ENCODE data around the gene SV2B.

The SV2B gene

GRCh38 chr15:91099995-91100813, at the start of gene SV2B:
SV2B (plus strand) TSS chr15:91100257; CDS start chr15:91226264, 126,007 bp downstream.
- peak within 1 kb of the TSS; percentile 53 for H3K4me3 ChIP-seq (ENCODE audit: low read depth, low read length)
- TF ChIP-seq CTCF (IDR thresholded peaks at IDR 0.05; ENCODE audit: low read depth, low read length), result no peak

DNA sequence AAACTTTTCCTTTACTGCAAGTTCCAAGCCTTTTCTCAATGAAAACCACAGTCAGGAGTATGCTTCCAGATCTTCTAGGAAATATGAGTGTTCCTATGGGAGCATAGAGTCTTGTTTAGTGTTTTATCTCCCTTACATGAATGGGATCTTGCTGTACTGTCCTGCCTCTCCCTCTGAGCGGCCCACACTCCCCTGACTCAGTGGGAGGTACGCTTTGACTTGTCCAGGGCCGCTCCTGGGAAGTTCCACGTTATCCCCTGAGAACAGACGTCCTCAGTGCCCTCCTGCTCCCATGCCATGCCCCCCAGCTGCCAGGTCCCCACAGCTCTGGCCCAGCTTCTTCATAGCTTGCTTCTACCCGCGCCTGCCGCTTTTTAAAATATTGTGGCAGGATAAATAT, 48.8 kb upstream of the SV2B start:
- no peak for TF ChIP-seq CTCF (IDR thresholded peaks at IDR 0.05; ENCODE audit: low read depth, low read length)
- H3K4me3 ChIP-seq (ENCODE audit: low read depth, low read length), result no peak overlapping the region

GRCh38 chr15:91054816-91055215, 45.2 kb upstream of the SV2B start:
- no peak for TF ChIP-seq CTCF (IDR thresholded peaks at IDR 0.05; ENCODE audit: low read depth, low read length)
- no peak overlapping the region for H3K4me3 ChIP-seq (ENCODE audit: low read depth, low read length)

DNA sequence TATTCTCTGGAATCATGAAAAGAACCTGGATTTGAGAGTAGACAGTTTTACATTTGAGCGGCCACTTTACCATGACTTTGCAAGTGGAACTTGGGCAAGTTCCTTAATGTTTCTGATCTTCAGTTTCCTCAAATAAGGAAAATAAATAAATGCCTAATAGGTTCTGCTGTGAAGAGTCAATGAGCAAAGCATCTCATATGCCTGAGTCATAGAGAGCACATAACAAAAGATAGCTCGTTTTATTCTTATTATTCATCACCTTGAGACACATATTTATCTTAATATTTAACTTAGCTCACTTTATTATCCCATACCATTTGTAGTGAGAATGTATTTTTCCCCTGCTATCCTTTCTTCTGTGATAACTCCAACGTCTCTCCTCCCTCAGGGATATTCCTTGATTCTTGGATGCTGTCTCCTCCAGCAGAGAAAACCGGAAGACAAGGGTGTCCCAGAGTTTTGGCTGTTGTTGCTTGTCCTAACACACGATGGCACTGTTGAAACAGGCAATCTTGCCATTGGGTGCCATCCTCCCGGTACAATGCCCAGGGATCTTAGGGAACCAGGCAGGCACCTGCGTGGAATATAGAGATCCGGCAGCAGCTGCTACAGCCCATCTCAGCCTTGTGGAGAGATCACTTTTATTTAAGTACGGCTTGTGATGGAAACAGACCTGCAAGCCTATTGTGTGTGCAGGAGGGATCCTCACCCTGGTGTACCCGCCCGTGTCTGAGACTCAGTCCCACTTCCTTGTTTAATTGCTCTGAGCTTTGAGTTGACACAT, 44.3 kb upstream of the SV2B start:
- peak; percentile 78 for TF ChIP-seq CTCF (IDR thresholded peaks at IDR 0.05; ENCODE audit: low read depth, low read length)
- H3K4me3 ChIP-seq (ENCODE audit: low read depth, low read length), result no peak overlapping the region

DNA sequence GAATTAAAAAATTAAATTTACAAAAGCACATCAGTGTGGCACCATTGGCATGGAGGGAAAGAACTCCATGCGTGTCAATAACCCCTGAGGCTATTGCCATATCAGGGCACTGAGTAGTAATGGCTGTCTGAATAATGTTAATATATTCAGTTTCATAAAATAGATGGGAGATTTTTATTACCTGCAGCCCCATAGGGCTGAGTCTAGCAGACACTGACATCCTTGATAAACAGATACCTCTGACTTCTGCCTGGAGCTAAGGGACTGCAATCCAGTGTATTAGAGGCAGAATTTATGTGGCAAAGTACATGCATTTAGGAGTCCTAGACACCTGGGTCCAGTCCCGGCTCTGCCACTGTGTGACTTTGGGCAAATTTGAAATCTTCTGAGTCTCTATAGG, 38.8 kb upstream of the SV2B start:
- H3K4me3 ChIP-seq (ENCODE audit: low read depth, low read length), result no peak overlapping the region
- TF ChIP-seq CTCF (IDR thresholded peaks at IDR 0.05; ENCODE audit: low read depth, low read length), result no peak

DNA sequence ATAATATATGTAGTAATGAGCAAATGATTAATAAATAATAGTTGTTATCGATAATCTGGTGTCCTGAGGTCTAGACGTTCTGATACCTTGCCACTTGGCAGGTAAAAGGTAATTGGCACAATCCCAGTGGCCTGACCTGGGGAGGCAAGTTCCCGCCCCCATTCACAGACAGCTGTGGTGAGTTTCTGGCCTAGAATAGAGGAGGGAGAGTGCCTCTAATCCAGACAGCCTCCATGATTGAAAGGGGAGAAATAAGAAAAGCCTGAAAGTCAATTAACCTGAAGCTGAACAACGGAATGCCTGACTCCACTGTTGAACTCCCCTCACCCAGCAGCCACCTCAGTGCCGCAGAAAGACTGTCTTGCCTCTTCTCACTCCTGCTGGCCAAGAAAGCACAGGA, 38.1 kb upstream of the SV2B start:
- TF ChIP-seq CTCF (IDR thresholded peaks at IDR 0.05; ENCODE audit: low read depth, low read length), result no peak

DNA sequence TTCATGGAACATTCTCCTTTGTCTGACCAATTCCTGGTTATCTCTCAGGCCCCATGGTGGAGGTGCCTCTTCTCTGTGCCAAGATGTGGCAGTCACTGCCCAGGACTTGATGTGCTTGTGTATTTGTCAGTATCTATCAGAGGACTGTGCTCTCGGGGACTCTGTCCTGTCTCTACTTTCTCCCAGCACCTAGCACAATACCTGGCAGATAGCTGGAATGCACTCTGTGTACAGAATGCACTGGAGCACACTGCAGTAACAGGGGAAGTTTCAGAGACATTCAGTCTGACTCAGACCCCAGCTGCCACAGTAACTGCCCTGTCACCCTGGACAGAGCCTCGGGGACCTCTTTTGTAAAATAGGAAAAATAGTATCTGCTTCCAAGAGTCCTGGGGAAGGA, 34.6 kb upstream of the SV2B start:
- H3K4me3 ChIP-seq (ENCODE audit: low read depth, low read length), result no peak overlapping the region
- TF ChIP-seq CTCF (IDR thresholded peaks at IDR 0.05; ENCODE audit: low read depth, low read length), result no peak

More for the DNA sequence above, 38.1 kb upstream of the SV2B start:
- no peak overlapping the region for H3K4me3 ChIP-seq (ENCODE audit: low read depth, low read length)

Measured in WI38 (cell line).